H9 (cell line): ENCODE measurements around the gene NUBPL. TPM values are rescaled to one million over a fixed set of nuclear protein-coding genes. Genes with fewer than 3 reads are reported as not detected.

Experiments
- DNase-seq: peaks from one replicate; pipeline ENCODE4 v3.0.0-alpha.2; 2017
- H2AFZ ChIP-seq: one replicate; pipeline ENCODE4 v1.6.1; 2013; ENCODE audit warnings: mild to moderate bottlenecking, low read length, control low read depth, moderate library complexity
- H2AK5ac ChIP-seq: 2 replicates; pipeline ENCODE4 v1.6.1; 2013; ENCODE audit warnings: low read length, control low read depth, mixed read lengths; ENCODE audit not compliant: insufficient read length
- H2BK120ac ChIP-seq: one replicate; pipeline ENCODE4 v1.6.1; 2013; ENCODE audit warnings: low read depth, mild to moderate bottlenecking, low read length, control low read depth, inconsistent platforms; ENCODE audit not compliant: poor library complexity, severe bottlenecking
- H2BK12ac ChIP-seq: 2 replicates; pipeline ENCODE4 v1.6.1; 2013; ENCODE audit warnings: low read length, control low read depth, mixed read lengths, low read depth; ENCODE audit not compliant: insufficient read length
- H2BK15ac ChIP-seq: 2 replicates; pipeline ENCODE4 v1.6.1; 2013; ENCODE audit warnings: low read depth, low read length, control low read depth
- H2BK20ac ChIP-seq: one replicate; pipeline ENCODE4 v1.6.1; 2013; ENCODE audit warnings: low read depth, mild to moderate bottlenecking, low read length, control low read depth, inconsistent platforms; ENCODE audit not compliant: poor library complexity, severe bottlenecking
- H2BK5ac ChIP-seq: 2 replicates; pipeline ENCODE4 v1.6.1; 2013; ENCODE audit warnings: low read length, control low read depth, mixed read lengths; ENCODE audit not compliant: insufficient read length
- H3K14ac ChIP-seq: 2 replicates; pipeline ENCODE4 v1.6.1; 2013; ENCODE audit warnings: low read length, control low read depth; ENCODE audit not compliant: insufficient read depth
- H3K18ac ChIP-seq: 2 replicates; pipeline ENCODE4 v1.6.1; 2013; ENCODE audit warnings: low read depth, mild to moderate bottlenecking, mixed read lengths, low read length, control low read depth; ENCODE audit not compliant: insufficient read length
- H3K23ac ChIP-seq: 2 replicates; pipeline ENCODE4 v1.6.1; 2013; ENCODE audit warnings: low read length, control low read depth, mixed read lengths, low read depth; ENCODE audit not compliant: insufficient read length
- H3K23me2 ChIP-seq: 2 replicates; pipeline ENCODE4 v1.6.1; 2013; ENCODE audit warnings: low read depth, mild to moderate bottlenecking, mixed read lengths, low read length, control low read depth; ENCODE audit not compliant: insufficient read length, poor library complexity, severe bottlenecking
- H3K27ac ChIP-seq: 2 replicates; pipeline ENCODE4 v1.5.1; 2013; ENCODE audit warnings: low read length, control low read depth, mixed read lengths, low read depth; ENCODE audit not compliant: insufficient read length
- H3K27me3 ChIP-seq: 2 replicates; pipeline ENCODE4 v1.6.1; 2013; ENCODE audit warnings: low read length, control low read depth, inconsistent platforms; ENCODE audit not compliant: insufficient read depth
- H3K4ac ChIP-seq: 2 replicates; pipeline ENCODE4 v1.6.1; 2013; ENCODE audit warnings: low read depth, mild to moderate bottlenecking, control low read depth, inconsistent platforms, low read length, moderate library complexity
- H3K4me1 ChIP-seq: 2 replicates; pipeline ENCODE4 v1.6.1; 2013; ENCODE audit warnings: low read length, control low read depth, inconsistent platforms; ENCODE audit not compliant: insufficient read depth
- H3K4me2 ChIP-seq: 2 replicates; pipeline ENCODE4 v1.6.1; 2013; ENCODE audit warnings: low read length, control low read depth, mixed read lengths; ENCODE audit not compliant: insufficient read length, insufficient read depth
- H3K56ac ChIP-seq: 2 replicates; pipeline ENCODE4 v1.6.1; 2013; ENCODE audit warnings: low read depth, mild to moderate bottlenecking, mixed read lengths, low read length, control low read depth; ENCODE audit not compliant: insufficient read length
- H3K79me1 ChIP-seq: 2 replicates; pipeline ENCODE4 v1.6.1; 2013; ENCODE audit warnings: low read depth, mild to moderate bottlenecking, moderate library complexity, low read length, control low read depth, inconsistent platforms; ENCODE audit not compliant: insufficient read depth, poor library complexity, severe bottlenecking
- H3K79me2 ChIP-seq: 2 replicates; pipeline ENCODE4 v1.6.1; 2013; ENCODE audit warnings: low read length, control low read depth, inconsistent platforms; ENCODE audit not compliant: insufficient read depth
- H3K9ac ChIP-seq: 2 replicates; pipeline ENCODE4 v1.6.1; 2013; ENCODE audit warnings: low read length, control low read depth, mixed read lengths; ENCODE audit not compliant: insufficient read length; ENCODE audit errors: extremely low read depth
- H3K9me3 ChIP-seq: one replicate; pipeline ENCODE4 v1.6.1; 2013; ENCODE audit warnings: low read depth, low read length, inconsistent platforms; ENCODE audit not compliant: control insufficient read depth
- H3T11ph ChIP-seq: one replicate; pipeline ENCODE4 v1.6.1; 2013; ENCODE audit warnings: mild to moderate bottlenecking, low read length, control low read depth, inconsistent platforms
- H4K20me1 ChIP-seq: one replicate; pipeline ENCODE4 v1.6.1; 2013; ENCODE audit not compliant: control insufficient read depth, insufficient read length, insufficient read depth
- H4K5ac ChIP-seq: 2 replicates; pipeline ENCODE4 v1.6.1; 2013; ENCODE audit warnings: low read depth, mild to moderate bottlenecking, mixed read lengths, low read length, control low read depth; ENCODE audit not compliant: insufficient read length
- H4K8ac ChIP-seq: replicated peaks from 2 replicates; pipeline ENCODE4 v1.6.1; 2013; ENCODE audit warnings: low read length, control low read depth, mixed read lengths, low read depth; ENCODE audit not compliant: insufficient read length
- H4K91ac ChIP-seq: 2 replicates; pipeline ENCODE4 v1.6.1; 2013; ENCODE audit warnings: low read depth, mild to moderate bottlenecking, moderate library complexity, mixed read lengths, low read length, control low read depth; ENCODE audit not compliant: insufficient read length
- H3K27ac Mint-ChIP-seq, 3 experiments: 2 replicates in 2 of 3; 3 replicates in 1 of 3; pipeline ENCODE4 v1.8.0; 2020 to 2021; ENCODE audit warnings: mixed read lengths in 3 of 3, mild to moderate bottlenecking in 1 of 3, moderate library complexity in 1 of 3
- H3K27me3 Mint-ChIP-seq: 2 replicates; pipeline ENCODE4 v1.8.0; 2021; ENCODE audit warnings: low read depth, mild to moderate bottlenecking, moderate library complexity, mixed read lengths
- H3K36me3 Mint-ChIP-seq, 3 experiments: 2 replicates in 2 of 3; 3 replicates in 1 of 3; pipeline ENCODE4 v1.8.0; 2020 to 2021; ENCODE audit warnings: low read depth in 3 of 3, mixed read lengths in 3 of 3; ENCODE audit not compliant: insufficient read depth in 1 of 3
- H3K4me1 Mint-ChIP-seq, 2 experiments: 2 replicates each; pipeline ENCODE4 v1.8.0; 2020; ENCODE audit warnings: mixed read lengths in 2 of 2
- H3K4me3 Mint-ChIP-seq, 2 experiments: 2 replicates in 1 of 2; 3 replicates in 1 of 2; pipeline ENCODE4 v1.8.0; 2020 to 2021; ENCODE audit warnings: mild to moderate bottlenecking in 2 of 2, mixed read lengths in 2 of 2, moderate library complexity in 1 of 2
- H3K9me3 Mint-ChIP-seq, 2 experiments: 2 replicates in 1 of 2; 3 replicates in 1 of 2; pipeline ENCODE4 v1.8.0; 2020; ENCODE audit warnings: mild to moderate bottlenecking in 2 of 2, mixed read lengths in 2 of 2, moderate library complexity in 1 of 2
- CTCF ChIP-seq: fragments of 200-600 bp; sonication (generic); conservative IDR thresholded peaks from 3 replicates; pipeline ENCODE4 v1.8.0; 2021; ENCODE audit warnings: antibody characterized with exemption, mild to moderate bottlenecking
- WGBS: extraction: QIAGEN DNeasy Blood & Tissue Kit; methylation state at CpG from one replicate; pipeline ENCODE4 v1.1.7; 2013; ENCODE audit warnings: missing lambda C conversion rate, low lambda C conversion rate, mixed read lengths; ENCODE audit not compliant: insufficient read length; ENCODE audit errors: extremely low coverage; 5-methylcytosine and 5-hydroxymethylcytosine counted together
- total RNA-seq: library from RNA; stranded (reverse); gene quantifications from 2 replicates; pipeline ENCODE4 v1.2.1, GENCODE V29; 2021

The NUBPL gene
- total RNA-seq, 1 experiment from 2014 or later = 14.8 TPM

GRCh38 chr14:31660728-31661127 is 99.5 kb downstream of the NUBPL start:
- Histone ChIP-seq H4K8ac (no peak overlapping the region), H3K27ac (no peak overlapping the region), H3K56ac (no peak overlapping the region), H4K5ac (no peak overlapping the region), H2BK12ac (no peak overlapping the region), H2BK120ac (no peak overlapping the region), H3K9me3 (no peaks in the 10 kb centered on the region), H3K79me2 (no peaks in the 10 kb centered on the region), H3K18ac (no peak overlapping the region), H2AFZ (no peak overlapping the region), H3K79me1 (no peaks in the 10 kb centered on the region), H3K27me3 (no peaks in the 10 kb centered on the region), H4K20me1 (no peaks in the 10 kb centered on the region), H3K9ac (no peak overlapping the region), H3K4me2 (no peak overlapping the region), H4K91ac (no peak overlapping the region), H3K23ac (no peak overlapping the region), H2BK15ac (no peak overlapping the region), H3K14ac (no peak overlapping the region), H2BK5ac (no peak overlapping the region), H3K4me1 (no peaks in the 10 kb centered on the region), H3K23me2 (no peaks in the 10 kb centered on the region), H3T11ph (no peak overlapping the region), H2AK5ac (no peak overlapping the region), H2BK20ac (no peak overlapping the region), H3K4ac (no peak overlapping the region)
- H3K27ac Mint-ChIP-seq = no peak overlapping the region
- H3K4me3 Mint-ChIP-seq = no peak overlapping the region
- DNase-seq = no peak
- H3K27me3 Mint-ChIP-seq = no peaks in the 10 kb centered on the region
- peaks cover 0 to 5% (median 2%) of the 10 kb centered on the region in 3 experiments; a peak in 4 of 7 replicates for H3K36me3 Mint-ChIP-seq
- TF ChIP-seq CTCF = no peak
- no peaks in the 10 kb centered on the region for H3K4me1 Mint-ChIP-seq
- peaks cover 22 to 43% of the 10 kb centered on the region in 2 experiments for H3K9me3 Mint-ChIP-seq
- WGBS = no CpG with 5 or more reads among the region's 1 CpG
